ENCODE data around the gene SPHK1.

SPHK1 gene

GRCh38 chr17:76410328-76410965 is 26.0 kb downstream of the SPHK1 start:
- DNase-seq, result no peak

DNA sequence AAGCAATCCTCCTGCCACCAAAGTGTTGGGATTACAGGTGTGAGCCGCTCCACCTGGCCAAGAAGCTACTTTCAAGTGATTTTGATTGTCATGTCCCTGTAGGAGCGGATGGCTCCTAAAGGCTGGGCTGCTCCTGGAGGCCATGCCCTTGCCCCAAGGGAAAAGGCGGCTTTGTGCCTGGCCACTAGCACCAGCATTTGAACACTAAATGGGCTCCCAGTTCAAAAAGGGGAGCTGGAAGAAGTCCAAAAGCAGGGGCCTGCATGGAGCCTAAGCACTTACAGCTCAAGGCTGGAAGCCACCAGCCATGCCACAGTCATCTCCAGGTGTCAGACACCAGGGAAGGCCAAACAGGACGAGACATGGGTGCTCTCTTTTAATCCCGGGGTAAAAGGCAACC is 26.8 kb downstream of the SPHK1 start:
- no peak for DNase-seq

- DNase-seq, result peak; percentile 98 to 100
These were observed 30.2 kb downstream of the SPHK1 start for GRCh38 chr17:76414334-76415295.

GRCh38 chr17:76415786-76416185 is 31.4 kb downstream of the SPHK1 start:
- DNase-seq, result no peak

- DNase-seq, result no peak
These were observed 32.0 kb downstream of the SPHK1 start for GRCh38 chr17:76416457-76416856.

GRCh38 chr17:76416899-76417298 is 32.5 kb downstream of the SPHK1 start:
- DNase-seq, result no peak

- DNase-seq, result no peak
These were observed 33.2 kb downstream of the SPHK1 start for GRCh38 chr17:76417499-76418143.

- no peak for DNase-seq
These were observed 35.3 kb downstream of the SPHK1 start for GRCh38 chr17:76419576-76420260.

GRCh38 chr17:76420356-76421043 is 36.1 kb downstream of the SPHK1 start:
- no peak for DNase-seq

- DNase-seq, result no peak
These were observed 36.6 kb downstream of the SPHK1 start for GRCh38 chr17:76421044-76421407.

DNA sequence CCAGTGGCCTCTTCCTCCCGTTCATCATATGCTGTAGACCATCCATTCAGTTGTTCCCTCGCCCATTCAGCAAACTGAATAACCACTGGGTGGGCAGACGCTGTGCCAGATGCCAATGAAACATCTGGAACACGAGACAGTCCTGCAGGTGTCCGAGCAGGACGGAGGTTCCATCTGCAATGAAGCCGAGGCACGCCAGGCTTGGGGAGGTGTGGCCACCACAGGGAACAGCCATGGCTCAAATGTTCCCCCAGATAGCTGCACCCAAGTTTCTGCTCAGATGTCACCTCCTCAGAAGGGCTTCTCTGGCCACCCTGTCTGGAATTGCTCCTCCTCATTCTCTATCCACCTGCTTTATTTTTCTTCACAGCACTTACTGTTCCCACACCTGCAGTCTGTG is 38.0 kb downstream of the SPHK1 start:
- DNase-seq, result no peak

DNA sequence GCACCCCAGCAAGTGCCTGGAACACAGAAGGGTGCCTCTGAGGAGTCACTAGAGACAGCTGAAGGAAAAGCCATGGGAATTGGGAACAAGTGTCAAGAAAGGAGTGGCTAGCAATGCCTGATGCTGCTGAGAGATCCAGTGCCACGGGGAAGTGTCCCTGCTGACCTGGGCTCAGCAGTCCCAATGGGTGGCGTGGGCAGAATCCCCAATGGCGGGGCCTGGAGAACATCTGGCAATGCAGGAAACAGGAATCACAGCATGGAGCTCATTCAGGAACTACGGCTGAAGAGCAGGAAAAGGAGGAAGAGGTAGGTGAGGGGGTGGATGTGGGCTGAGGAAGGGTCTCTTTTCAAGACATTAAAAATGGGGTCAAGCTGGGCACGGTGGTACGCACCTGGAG is 38.5 kb downstream of the SPHK1 start:
- no peak for DNase-seq

DNA sequence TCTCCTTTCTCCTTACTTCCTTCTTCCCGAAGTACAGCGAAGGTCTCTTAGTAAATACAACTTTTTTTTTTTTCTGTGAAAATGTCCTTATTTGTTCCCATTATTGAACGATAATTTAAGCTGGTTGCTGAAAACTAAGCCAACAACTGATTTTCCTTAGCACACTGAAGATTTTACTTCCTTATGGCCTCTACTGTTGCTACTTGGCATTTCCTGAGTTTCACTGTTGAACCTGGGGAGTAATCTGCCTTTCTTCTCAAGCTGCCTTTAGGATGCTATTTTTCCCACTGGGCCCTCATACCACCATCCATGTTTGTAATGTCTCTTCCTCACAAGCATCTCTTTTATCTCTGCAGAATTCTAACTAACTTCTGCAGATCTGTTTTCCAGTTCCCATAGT is 42.4 kb downstream of the SPHK1 start:
- no peak for DNase-seq

DNA sequence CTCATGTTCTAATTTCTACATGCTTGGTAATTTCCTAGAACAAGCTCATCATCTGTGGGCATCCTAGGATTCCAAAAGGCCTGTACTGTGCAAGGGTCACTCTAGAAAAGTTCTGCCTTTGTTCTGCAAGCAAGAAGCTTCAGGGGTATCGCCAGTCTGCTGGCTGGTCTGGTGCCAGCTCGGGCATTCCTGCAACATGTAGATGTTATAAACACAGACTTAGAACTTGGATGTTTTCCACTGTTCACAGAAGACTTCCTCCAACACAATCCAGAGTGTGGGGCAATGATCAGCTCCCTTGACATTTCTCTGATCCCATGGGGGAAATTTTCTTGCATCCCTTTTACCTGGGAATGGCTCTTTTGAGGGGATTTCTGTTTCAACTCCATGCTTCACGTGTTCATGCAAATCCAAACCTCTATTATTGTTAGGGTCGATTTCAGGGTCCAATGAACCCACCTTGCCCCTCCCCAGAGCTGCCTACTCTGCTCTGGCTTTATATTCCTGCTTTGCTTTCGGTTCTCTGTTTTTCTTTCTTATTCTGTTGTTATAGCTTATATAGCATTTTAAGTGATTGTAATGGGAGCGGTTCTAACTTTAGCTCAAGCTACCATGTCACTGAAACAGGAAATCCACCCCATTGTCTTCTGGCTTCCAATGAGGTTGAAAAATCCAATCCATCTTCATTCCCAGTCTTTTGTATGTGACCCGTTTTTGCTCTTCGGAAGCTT is 43.3 kb downstream of the SPHK1 start:
- DNase-seq, result no peak

DNA sequence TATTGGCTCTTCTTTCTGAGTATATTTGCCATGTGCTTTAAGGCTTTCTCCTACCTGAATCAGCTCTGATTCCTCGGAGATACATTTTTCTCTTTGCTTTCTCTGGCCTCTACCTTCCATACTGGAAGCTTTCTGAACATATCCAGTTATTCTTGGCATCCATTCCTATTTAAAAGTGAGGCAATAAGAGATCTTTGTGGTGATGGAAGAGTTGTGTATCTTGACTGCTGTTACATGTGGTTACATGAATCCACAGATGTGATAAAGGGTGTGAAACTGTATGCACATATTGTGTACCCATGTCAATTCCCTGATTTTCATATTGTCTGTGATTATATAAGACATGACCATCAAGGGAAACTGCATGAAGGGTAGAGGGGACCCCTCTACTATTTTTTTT is 44.1 kb downstream of the SPHK1 start:
- no peak for DNase-seq

DNA sequence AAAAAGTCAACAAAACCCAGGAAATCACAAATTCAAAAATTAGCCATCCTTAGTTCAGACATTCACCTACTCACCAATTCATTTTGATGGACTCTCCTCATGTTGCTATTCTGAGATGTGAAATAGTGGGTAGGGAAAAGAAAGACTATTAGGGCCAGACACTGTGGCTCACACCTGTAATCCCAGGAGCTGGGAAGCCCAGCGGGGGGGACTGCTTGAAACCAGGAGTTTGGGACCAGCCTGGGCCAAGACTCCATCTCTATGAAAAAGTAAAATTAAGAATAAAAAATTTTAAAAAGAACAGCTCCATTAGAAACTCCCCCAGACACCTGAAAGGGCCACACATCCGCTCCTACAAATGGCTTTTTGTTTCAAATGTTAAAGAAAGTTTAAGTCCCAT is 47.1 kb downstream of the SPHK1 start:
- DNase-seq, result no peak

GRCh38 chr17:76432004-76432403 is 47.6 kb downstream of the SPHK1 start:
- DNase-seq, result no peak

DNA sequence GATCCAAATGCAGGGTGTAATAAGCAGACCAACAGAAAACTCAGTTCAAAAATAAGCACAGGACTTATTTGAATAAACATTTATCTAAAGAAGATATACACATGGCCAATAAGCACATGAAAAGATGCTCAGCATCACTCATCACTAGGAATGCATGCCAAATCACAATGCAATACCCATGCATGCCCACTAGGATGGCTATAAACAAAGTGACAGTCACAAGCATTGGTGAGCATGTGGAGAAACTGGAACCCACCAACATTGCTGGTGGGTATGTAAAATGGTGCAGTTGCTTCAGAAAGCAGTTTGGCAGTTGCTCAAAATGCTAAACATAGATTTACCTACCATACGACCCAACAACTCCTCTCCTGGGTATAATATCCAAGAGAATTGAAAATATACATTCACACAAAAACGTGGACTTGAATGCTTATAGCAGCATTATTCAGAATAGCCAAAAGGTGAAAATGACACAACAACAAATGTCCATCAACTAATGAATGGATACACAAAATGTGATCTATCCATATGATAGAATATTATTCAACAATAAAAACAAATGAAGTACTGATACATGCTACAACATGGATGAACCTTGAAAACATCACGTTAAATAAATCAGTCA is 48.4 kb downstream of the SPHK1 start:
- DNase-seq, result no peak

DNA sequence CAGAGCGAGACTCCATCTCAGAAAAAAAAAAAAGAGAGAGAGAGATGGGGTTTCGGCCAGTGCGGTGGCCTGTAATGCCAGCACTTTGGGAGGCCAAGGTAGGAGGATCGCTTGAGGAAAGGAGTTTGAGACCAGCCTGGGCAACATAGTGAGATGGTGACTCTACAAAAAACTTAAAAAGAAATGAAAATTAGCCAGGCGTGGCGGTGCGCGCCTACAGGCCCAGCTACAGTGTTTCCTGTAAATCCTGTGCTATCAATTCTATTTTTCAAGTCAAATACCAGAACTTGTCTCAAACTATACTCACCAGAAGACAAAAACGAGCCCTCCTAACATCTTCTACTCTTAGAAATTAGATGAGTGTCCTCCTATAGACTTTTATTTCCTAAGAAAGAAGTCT is 49.3 kb downstream of the SPHK1 start:
- DNase-seq, result no peak

DNA sequence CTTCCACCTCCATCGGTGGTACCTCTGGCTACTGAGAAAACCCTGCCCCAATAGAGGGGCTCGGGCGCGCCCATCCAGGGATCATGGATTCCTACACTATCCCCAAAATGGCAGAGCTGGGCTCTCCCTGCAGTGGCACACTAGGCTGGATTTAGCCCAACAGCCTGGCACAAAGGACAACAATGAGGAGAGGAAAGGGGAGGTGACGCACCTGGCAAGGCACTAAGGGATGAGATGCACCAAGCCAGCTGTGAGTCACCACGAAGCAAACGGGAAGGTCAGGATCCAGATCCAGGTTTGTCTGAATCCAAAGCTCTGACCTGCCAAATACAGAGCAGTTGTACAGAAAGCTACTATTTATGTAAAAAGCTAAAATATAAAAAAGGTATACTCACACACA is 50.5 kb downstream of the SPHK1 start:
- no peak for DNase-seq

DNA sequence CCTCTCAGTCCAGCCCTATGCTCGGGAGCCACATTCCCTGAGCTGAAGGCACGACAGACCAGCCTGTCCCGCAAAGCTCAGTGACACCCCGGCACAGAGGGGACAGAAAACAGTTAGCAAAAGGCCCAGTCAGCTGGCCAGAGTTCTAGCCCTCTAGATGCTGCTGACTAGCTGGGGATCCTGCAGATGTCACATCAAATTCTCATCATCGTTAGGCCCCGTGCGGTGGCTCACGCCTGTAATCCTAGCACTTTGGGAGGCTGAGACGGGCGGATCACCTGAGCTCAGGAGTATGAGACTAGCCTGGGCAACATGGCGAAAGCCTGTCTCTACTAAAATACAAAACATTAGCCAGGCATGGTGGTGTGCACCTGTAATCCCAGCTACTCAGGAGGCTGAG is 51.3 kb downstream of the SPHK1 start:
- DNase-seq, result no peak

Data from NCI-H524 (cell line).